GM10248 (cell line): Measurements from ENCODE around the gene ITGA11.

ENCODE experiments used
- CTCF ChIA-PET: fragments of 300-600 bp; sonication (Branson Sonifier 250); formaldehyde crosslinking; extraction: SDS; loops from one replicate; lab custom pipeline; 2021; ENCODE audit warnings: antibody characterized with exemption; lab: Yijun Ruan, JAX
- POLR2A ChIA-PET: fragments of 350-650 bp; sonication (Branson Sonifier 250); formaldehyde crosslinking; extraction: SDS; loops from one replicate; lab custom pipeline; 2020; ENCODE audit warnings: antibody characterized with exemption; lab: Yijun Ruan, JAX
- DNase-seq: peaks from one replicate; pipeline ENCODE4 v3.0.0; 2012; ENCODE audit errors: extremely low spot score
- CTCF ChIP-seq: IDR thresholded peaks from 2 replicates; pipeline ENCODE4 v1.5.1; 2012; ENCODE audit warnings: mild to moderate bottlenecking, low read depth; ENCODE audit errors: extremely low read depth, missing control alignments, control extremely low read depth

The ITGA11 gene

GRCh38 chr15:68353421-68354135, 78.4 kb downstream of the ITGA11 start:
- ChIA-PET CTCF (interaction anchor here (1.3 kb wide), 1 partner anchor 322 kb away, joined by 4 read pairs; no protein-coding TSS in a partner anchor), POLR2A (no interaction called here)
- DNase-seq: no peak
- TF ChIP-seq CTCF: no peak

- TF ChIP-seq CTCF: no peak
- ChIA-PET POLR2A (no interaction called here), CTCF (interaction anchor here (1.3 to 1.4 kb wide), 2 partner anchors 14 to 323 kb away, joined by 3 to 4 read pairs; no protein-coding TSS in a partner anchor)
- no peak for DNase-seq
Measured at GRCh38 chr15:68352401-68353062, 79.4 kb downstream of the ITGA11 start.

DNA sequence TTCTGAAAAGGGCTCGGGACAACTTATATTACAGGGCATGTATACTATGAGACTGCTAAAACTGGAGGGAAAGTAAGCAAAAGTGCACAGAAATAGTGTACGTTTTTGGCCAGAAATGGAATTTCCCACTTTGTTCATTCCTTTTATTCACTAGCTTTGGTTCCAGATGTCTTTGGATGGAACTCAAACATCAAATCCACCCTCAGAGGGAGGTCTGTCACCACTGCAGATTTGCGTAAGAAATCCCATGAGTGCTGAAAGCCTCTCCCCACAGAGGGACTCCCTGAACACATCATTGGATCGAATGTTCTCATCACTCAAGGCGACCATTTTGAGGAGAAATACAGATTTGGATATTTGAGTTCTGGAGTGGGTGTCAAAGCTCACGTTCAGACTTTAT, 82.8 kb downstream of the ITGA11 start:
- DNase-seq: no peak
- ChIA-PET CTCF (interaction anchor here (1.1 to 1.4 kb wide), 3 partner anchors 43 to 201 kb away, joined by 3 to 4 read pairs (median 3); no protein-coding TSS in a partner anchor), POLR2A (no interaction called here)
- no peak for TF ChIP-seq CTCF

- CTCF ChIA-PET: interaction anchor here (1.4 kb wide), 1 partner anchor 201 kb away, joined by 4 read pairs; no protein-coding TSS in a partner anchor
- POLR2A ChIA-PET: no interaction called here
- no peak for DNase-seq
- TF ChIP-seq CTCF: no peak
Measured at GRCh38 chr15:68348606-68349005, 83.4 kb downstream of the ITGA11 start.

DNA sequence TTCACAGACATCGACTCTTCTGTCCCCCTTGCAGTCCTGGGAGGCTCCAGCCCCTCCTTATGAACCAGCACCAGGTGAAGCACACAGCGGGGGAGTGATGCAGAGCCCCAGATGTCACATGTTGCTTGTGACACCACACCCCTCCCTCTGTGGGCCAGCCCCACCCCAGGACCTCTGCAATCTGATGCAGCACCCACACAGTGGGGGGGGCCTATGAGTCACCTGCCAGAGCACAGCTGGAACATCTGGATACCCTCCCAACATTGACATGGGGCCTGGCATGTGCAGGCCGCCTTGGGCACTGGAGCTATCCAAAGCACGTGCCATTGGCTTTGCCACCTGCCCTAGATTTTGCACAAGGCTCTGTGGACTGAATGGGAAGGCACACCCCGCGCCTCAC, 83.9 kb downstream of the ITGA11 start:
- POLR2A ChIA-PET: no interaction called here
- TF ChIP-seq CTCF: no peak
- CTCF ChIA-PET: no interaction called here
- DNase-seq: no peak

DNA sequence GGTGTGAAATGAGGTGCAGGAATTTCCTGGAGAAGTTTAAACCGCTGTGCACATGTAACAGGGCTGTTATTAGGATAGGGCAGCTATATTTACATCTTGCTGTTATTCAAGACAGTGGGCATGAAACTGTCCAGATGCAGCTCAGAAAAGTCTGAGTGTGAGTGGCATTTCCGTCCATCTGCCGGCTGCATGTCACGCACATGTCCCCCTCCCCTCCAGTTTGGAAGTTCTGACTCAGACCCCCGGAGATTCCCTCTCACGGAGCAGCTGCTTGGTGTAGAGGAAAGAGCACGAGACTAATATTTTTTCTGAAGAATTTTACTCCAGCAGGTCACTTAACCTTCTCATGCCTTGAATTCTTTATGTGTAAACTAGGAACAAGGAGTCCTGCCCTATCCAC, 84.6 kb downstream of the ITGA11 start:
- CTCF ChIA-PET: interaction anchor here (1.8 kb wide), 1 partner anchor 10 kb away, joined by 6 read pairs; no protein-coding TSS in a partner anchor
- no peak for TF ChIP-seq CTCF
- no peak for DNase-seq
- POLR2A ChIA-PET: no interaction called here
